Tibial artery (tissue), 4 donors: Measurements from ENCODE around the gene THSD7B.

ENCODE experiments used
- DNase-seq, 2 donors: peaks; one replicate each; pipeline ENCODE4 v3.0.0-alpha.2; 2019
- H3K27ac ChIP-seq, 2 donors: fragments of 200-600 bp; sonication (generic) in 1 of 2; 1 replicate in 1 of 2; 2 replicates in 1 of 2; pipeline ENCODE4 v1.5.1; 2018 to 2019; ENCODE audit warnings: mild to moderate bottlenecking in 1 of 2
- H3K27me3 ChIP-seq, 2 donors: fragments of 200-600 bp; sonication (generic) in 1 of 2; one replicate each; pipeline versions ENCODE4 v1.5.1 to v1.6.0; 2016 to 2019
- H3K36me3 ChIP-seq, 3 donors: fragments of 200-600 bp; sonication (generic) in 2 of 3; one replicate each; pipeline ENCODE4 v1.5.1; 2016 to 2019; ENCODE audit warnings: mild to moderate bottlenecking in 2 of 3
- H3K4me1 ChIP-seq, 4 donors: fragments of 200-600 bp; sonication (generic) in 2 of 4; 1 replicate in 3 of 4; 2 replicates in 1 of 4; pipeline ENCODE4 v1.5.1; 2016 to 2019
- H3K4me3 ChIP-seq, 2 donors: fragments of 200-600 bp; sonication (generic) in 1 of 2; 1 replicate in 1 of 2; 2 replicates in 1 of 2; pipeline ENCODE4 v1.5.1; 2018 to 2019; ENCODE audit warnings: mild to moderate bottlenecking in 2 of 2
- H3K9me3 ChIP-seq, 3 donors: fragments of 200-600 bp; sonication (generic) in 1 of 3; one replicate each; pipeline ENCODE4 v1.5.1; 2016 to 2019
- CTCF ChIP-seq, 2 experiments: fragments of 200-600 bp in 1 of 2; fragments of 450-650 bp in 1 of 2; IDR thresholded peaks; one replicate each; pipeline ENCODE4 v1.5.1; 2017 to 2019; ENCODE audit warnings: antibody characterized with exemption in 2 of 2, mild to moderate bottlenecking in 1 of 2, moderate library complexity in 1 of 2
- intact Hi-C: fragments of 100-400 bp; cut with DNase I; formaldehyde crosslinking; loops from one replicate; pipeline ENCODE4 v1.15.0; 2023; ENCODE audit warnings: low total_unique reads

Gene THSD7B

DNA sequence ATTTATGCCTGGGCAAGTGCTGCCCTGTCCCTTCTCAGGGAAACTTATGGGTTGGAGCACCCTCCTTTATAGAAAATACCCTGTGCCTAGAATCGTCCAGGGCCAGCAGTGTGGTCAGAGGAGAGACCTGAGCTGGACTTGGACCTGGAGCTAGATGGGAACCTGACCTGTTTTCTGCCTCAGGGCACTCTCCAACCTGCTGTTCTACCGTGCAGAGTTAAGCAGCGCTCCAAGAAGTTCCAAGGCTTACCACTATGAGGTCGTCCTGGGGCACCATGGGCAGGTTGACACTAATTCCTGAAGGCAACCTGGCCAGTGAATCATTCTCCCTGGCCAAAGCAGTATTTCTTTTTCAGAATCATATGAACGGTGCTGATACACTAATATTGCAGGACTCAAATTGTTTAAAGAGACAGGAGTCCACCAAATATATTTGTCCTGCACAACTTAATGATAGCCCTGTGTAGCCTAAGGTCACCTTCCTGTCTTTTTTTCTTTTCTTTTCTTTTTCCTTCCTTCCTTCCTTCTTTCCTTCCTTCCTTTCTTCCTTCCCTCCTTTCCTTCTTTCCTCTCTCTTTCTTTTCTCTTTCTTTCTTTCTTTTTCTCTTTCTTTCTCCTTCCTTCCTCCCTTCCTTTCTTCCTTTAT is 743.5 kb downstream of the THSD7B start:
- Histone ChIP-seq H3K4me1 (no peaks in the 10 kb centered on the region), H3K9me3 (no peaks in the 10 kb centered on the region), H3K27ac (no peak overlapping the region), H3K27me3 (no peaks in the 10 kb centered on the region), H3K4me3 (no peak overlapping the region), H3K36me3 (no peaks in the 10 kb centered on the region)
- no peak for TF ChIP-seq CTCF (IDR thresholded peaks at IDR 0.05)
- intact Hi-C loops: no loop called here
- DNase-seq: no peak

GRCh38 chr2:137511526-137511925 is 746.2 kb downstream of the THSD7B start:
- H3K4me3 ChIP-seq: no peak overlapping the region
- no peak for TF ChIP-seq CTCF (IDR thresholded peaks at IDR 0.05)
- H3K9me3 ChIP-seq: no peaks in the 10 kb centered on the region
- intact Hi-C loops: no loop called here
- H3K36me3 ChIP-seq: no peaks in the 10 kb centered on the region
- no peaks in the 10 kb centered on the region for H3K4me1 ChIP-seq
- no peak overlapping the region for H3K27ac ChIP-seq
- no peak for DNase-seq
- no peaks in the 10 kb centered on the region for H3K27me3 ChIP-seq

- TF ChIP-seq CTCF (IDR thresholded peaks at IDR 0.05): no peak
- H3K4me3 ChIP-seq: no peak overlapping the region
- H3K27ac ChIP-seq: no peak overlapping the region
- intact Hi-C loops: no loop called here
- no peak for DNase-seq
- H3K9me3 ChIP-seq: no peaks in the 10 kb centered on the region
- H3K27me3 ChIP-seq: no peaks in the 10 kb centered on the region
- H3K4me1 ChIP-seq: no peaks in the 10 kb centered on the region
- H3K36me3 ChIP-seq: no peaks in the 10 kb centered on the region
These were observed 756.6 kb downstream of the THSD7B start for GRCh38 chr2:137521653-137522619.

GRCh38 chr2:137522620-137523011 is 757.3 kb downstream of the THSD7B start:
- Histone ChIP-seq H3K36me3 (no peaks in the 10 kb centered on the region), H3K27me3 (no peaks in the 10 kb centered on the region), H3K9me3 (no peaks in the 10 kb centered on the region), H3K4me3 (no peak overlapping the region), H3K4me1 (no peaks in the 10 kb centered on the region), H3K27ac (no peak overlapping the region)
- DNase-seq: no peak
- TF ChIP-seq CTCF (IDR thresholded peaks at IDR 0.05): no peak
- intact Hi-C loops: no loop called here

DNA sequence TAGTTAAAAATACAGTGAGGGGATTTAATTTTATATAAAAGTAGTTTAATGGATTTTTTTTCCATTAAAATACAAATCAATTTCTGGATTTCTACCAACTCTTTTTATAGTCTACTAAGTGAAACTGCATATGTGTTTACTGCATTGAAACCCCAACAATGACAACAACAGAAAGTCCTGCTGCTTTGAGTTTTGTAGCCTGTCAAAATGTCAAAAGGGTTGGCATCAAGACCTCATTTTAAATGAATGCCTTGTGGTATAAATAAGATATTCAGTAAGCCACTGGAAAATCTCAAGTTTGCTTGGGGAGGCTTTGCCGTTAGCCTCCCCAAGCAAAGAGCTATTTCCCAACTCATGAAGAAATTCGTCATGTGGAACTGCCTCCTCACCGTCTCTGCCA is 758.6 kb downstream of the THSD7B start:
- no peaks in the 10 kb centered on the region for H3K4me1 ChIP-seq
- no peaks in the 10 kb centered on the region for H3K27me3 ChIP-seq
- no peak for TF ChIP-seq CTCF (IDR thresholded peaks at IDR 0.05)
- H3K9me3 ChIP-seq: no peaks in the 10 kb centered on the region
- no peak overlapping the region for H3K4me3 ChIP-seq
- no peak for DNase-seq
- no peaks in the 10 kb centered on the region for H3K36me3 ChIP-seq
- intact Hi-C loops: no loop called here
- H3K27ac ChIP-seq: no peak overlapping the region
